ENCODE results near the gene C22orf15.

DNA sequence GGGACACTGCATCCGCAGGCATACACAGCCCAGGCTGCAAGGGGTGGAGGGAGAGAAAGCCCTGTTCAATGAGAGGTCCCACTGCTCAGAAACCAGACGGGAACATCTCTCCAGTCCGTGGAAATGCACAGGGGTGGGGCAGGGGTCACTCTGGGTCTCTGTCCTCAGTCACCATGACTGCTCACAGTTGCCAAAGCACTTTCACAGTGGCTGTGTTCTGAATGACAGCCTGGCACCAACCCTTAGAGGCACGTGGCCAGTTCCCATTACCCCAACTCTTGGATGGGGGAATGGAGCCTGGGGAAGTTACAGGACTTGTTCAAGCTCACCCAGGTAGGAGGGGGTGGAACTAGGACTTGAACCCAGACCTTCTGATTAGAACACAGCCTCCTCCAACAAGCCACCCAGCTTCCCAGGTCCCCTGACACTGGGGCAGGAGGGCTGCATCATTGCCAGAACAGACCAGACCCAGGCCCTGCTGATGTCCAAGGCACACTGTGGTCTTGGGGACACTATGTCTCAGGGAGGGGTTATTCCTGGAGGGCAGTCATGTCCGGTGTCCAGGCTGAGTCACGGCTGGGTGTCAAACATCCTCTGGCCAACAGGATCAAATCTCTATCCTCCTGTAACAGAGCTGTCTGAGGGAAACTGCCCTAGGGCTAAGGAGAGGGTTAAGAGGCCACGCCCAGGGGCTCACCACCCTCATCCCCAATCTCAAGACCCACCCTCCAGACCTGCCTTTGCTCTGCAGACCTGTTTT is 20.1 kb upstream of the C22orf15 start:
- TF ChIP-seq CTCF (IDR thresholded peaks at IDR 0.05) (no peak), POLR2AphosphoS5 (IDR thresholded peaks at IDR 0.05) (no peak)

Measured in sigmoid colon (tissue), 4 donors.